ENCODE results near the gene UBAP2L.

DNA sequence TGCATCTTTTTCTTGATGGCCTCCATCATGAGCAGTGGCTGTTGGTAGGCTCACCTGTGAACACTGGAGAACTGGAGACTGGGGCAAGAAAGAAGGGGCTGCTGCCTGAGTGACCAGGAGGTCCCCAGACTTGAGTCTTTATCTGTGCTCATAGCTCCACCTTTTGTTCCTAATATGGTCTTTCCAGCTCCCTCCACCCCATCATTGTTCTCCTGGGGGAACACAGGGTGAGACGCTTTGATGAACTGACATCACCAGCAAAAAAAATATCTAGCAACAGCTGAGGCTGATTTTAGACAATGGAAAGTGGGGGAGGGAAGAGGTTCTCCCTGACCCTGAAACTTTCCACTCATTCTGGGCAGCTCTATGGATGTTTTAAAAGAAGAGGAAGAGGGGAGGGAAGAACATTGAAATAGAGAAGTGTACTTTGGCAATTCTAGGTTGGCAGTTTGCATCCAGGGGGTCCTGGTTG lies 28.7 kb upstream of the UBAP2L start, which contains the start of gene TPM3:
- TF ChIP-seq, protein P1, sequence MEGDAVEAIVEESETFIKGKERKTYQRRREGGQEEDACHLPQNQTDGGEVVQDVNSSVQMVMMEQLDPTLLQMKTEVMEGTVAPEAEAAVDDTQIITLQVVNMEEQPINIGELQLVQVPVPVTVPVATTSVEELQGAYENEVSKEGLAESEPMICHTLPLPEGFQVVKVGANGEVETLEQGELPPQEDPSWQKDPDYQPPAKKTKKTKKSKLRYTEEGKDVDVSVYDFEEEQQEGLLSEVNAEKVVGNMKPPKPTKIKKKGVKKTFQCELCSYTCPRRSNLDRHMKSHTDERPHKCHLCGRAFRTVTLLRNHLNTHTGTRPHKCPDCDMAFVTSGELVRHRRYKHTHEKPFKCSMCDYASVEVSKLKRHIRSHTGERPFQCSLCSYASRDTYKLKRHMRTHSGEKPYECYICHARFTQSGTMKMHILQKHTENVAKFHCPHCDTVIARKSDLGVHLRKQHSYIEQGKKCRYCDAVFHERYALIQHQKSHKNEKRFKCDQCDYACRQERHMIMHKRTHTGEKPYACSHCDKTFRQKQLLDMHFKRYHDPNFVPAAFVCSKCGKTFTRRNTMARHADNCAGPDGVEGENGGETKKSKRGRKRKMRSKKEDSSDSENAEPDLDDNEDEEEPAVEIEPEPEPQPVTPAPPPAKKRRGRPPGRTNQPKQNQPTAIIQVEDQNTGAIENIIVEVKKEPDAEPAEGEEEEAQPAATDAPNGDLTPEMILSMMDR (IDR thresholded peaks at IDR 0.05), result no peak
- no peak for TF ChIP-seq POLR2A (IDR thresholded peaks at IDR 0.05)

Data from thyroid gland (tissue), 4 donors.